Neural progenitor cell (in vitro differentiated cells): ENCODE results near the gene SLC35G3.

Experiments used
- CTCF ChIP-seq: fragments of 200-600 bp; sonication (generic); IDR thresholded peaks from 2 replicates; pipeline ENCODE4 v1.5.1; 2017; ENCODE audit warnings: antibody characterized with exemption, mild to moderate bottlenecking
- EZH2 ChIP-seq: fragments of 200-600 bp; sonication (generic); IDR thresholded peaks from 2 replicates; pipeline ENCODE4 v1.6.1; 2017; ENCODE audit warnings: antibody characterized with exemption, mild to moderate bottlenecking, moderate library complexity
- EZH2phosphoT487 ChIP-seq: fragments of 200-600 bp; sonication (generic); IDR thresholded peaks from 2 replicates; pipeline ENCODE4 v1.6.1; 2017; ENCODE audit warnings: antibody characterized with exemption

GRCh38 chr17:35163886-35164285 is 30.3 kb downstream of the SLC35G3 start:
- no peak for TF ChIP-seq EZH2
- TF ChIP-seq CTCF, result no peak
- no peak for TF ChIP-seq EZH2phosphoT487
